ENCODE data around the gene CCDC80. TPM values are rescaled to one million over a fixed set of nuclear protein-coding genes. Genes with fewer than 3 reads are reported as not detected.
A peak's percentile ranks its signal among the peaks of the same experiment; 100 is the strongest.

CCDC80 gene
- total RNA-seq, 1 donor from 2014 or later, result 5.1 TPM

DNA sequence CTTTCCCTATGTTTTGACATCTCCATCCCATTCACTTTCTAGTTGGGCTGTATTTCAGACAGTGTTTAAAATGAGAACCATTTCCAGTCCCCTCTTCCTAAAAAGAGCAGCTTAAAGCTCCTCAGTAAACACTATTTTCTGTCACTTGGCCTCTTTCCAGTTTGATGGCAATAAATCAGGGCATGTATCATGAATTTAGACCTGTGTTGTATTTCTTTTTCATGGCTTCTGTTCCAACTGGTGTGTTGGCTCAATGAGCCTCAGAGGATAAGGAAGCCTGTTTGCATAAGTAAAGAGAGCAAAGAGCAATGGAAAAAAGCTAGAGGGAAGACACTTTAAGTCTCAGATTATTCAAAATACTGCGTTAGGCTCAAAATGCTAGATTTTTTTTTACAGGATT, 7.2 kb downstream of the CCDC80 start:
- no peak for DNase-seq

DNA sequence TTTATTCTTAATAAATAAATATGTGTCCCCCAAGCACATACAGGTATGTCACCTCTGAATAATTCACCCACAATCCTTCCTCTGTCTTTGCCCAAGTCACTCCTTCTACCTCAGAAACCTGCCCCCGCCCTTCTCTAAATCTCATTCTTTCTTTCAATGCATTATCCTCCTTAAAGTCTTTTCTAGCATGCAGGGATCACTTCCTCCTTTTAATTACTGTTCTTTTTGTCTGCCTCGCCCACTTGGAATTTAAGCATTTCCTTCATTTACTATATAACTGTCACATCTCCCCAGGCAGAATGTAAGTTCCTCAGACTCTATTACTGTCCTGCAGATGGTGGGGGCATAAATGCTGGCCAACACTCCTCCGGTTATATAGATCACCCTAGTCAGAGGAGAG, 7.8 kb downstream of the CCDC80 start:
- no peak for DNase-seq

DNA sequence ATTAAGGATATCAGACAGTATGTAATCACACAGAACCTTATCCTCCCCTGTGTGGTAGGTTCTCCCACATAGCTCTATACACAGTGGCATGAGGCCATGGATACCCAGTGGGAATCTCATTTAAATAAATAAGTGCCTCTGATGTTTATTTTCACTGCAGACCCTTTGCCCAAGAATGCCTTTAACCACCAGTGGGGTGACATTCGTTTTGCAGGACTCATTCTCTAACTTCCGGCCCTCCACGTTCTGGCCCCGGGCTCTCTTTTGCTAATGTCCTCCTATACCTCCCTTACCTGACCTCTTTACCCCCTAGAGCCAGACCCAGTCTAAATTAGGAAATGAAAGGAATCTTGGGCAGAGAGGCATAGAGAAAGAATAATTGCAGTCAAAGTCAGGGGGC, 8.3 kb downstream of the CCDC80 start:
- DNase-seq, result no peak

DNA sequence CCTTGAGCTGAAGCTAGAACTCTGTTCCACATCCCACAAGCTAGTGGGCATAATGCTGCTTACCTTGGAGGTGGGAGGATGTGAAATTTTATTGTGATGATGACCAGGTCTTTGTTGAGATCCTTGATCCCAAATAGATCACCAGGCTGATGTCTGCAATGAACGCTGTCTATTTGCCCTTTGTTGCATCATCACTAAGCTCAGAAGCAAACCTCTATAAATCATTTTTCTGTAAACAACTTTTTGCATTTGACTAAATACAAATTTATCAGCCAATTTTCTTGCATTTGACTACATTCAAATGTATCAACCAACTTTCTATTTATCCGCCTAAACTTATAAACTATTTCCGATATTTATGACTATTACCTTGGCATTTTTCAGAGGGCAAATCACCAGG, 9.7 kb downstream of the CCDC80 start:
- DNase-seq, result no peak

DNA sequence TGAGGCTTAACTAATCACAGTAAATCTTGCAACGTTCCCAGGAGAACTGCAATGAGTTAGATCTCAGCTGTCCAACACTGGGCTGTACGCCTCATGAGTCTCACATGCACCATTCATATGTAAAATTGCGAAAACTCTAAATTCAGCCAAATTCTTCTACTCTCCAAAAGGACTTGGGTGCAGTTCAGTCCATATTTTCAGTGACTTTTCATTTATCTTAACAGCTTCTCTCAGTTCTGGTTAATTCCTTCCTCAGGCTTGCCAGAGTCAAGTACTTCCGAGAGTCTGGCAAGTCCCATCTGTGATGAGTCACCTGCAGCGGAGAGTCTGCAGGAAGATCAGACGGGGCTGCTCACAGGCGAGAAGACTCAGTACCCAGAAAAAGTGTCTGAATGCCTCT, 11.5 kb downstream of the CCDC80 start:
- DNase-seq, result peak; percentile 44

DNA sequence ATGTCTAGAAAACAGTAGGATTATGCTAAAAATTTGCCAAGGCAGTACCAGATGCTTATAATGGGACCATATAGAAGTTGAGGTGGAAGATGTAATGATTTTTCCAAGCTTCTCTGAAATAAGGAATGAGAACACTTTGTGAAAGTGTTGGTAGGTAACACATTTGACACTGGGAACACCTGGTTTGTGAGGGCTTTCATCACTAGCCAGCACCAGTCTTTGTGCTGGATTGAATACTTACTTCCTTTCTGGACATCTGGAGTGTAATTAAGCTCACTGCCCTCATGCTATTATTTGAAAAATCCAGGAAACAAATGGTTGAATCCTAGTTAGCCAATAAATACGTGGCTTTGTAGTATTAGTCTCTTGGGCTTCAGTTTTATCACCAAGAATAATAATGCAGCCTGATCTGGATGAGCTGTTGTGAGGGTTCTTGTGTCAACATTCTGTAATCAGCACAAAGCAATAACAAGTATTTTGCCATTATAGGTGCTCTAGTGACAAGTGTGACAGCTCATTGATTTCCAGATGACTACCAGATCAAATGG, 12.9 kb downstream of the CCDC80 start:
- no peak for DNase-seq

DNA sequence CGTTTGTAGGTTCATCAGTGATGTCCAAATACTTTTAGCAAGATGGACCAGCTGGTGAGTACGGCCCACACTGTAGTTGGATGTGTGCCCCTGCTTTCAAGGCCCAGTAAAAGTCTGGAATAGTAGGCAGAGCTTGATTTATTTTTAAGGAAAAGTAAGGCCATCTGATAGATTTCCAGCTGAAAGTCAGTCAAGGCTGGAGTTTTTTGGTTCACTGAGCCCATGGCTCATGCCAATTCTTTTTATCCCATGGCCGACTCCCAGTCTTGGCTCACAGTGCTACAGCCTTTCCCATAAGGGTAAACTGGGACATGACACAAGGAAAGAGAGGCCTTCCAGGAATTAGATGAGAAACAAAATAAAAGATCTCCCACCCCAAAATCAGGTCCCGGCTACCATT, 13.5 kb downstream of the CCDC80 start:
- DNase-seq, result no peak

DNA sequence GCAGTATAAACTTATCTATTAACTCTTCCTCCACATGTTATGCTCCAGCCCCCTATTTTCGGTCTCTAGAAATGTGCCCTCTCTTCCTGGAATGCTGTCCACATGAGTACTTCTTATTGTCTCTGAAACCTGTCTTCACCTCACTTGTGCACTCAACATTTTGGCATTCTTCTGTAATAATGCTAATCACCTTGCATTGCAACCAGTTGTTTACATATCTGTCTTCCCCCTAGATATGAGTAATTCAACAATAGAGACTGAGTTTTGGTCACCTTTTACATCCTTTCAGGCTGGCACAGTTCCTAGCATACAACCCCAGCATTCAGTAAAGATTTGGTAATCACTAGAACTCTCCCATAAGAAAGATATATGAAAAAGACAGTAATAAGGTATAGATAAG, 17.2 kb downstream of the CCDC80 start:
- DNase-seq, result no peak

DNA sequence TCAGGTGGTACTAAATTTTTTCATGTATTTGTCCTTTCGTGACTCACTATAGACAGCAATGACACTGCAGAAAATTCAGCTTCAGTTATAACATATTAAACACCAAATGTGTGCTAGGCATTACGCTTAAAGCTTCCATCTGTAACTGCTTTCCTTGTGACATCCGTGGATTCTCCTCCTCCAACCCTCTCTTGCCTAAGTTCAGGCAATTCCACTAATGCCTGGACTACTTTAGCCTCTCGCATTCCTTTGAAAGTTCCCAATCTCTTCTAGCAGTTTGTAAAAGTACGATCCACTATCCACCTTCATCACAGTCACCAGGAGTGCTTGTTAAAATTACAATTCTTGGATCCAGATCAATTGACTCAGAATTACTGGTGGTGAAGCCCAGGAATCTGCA, 17.7 kb downstream of the CCDC80 start:
- DNase-seq, result no peak

DNA sequence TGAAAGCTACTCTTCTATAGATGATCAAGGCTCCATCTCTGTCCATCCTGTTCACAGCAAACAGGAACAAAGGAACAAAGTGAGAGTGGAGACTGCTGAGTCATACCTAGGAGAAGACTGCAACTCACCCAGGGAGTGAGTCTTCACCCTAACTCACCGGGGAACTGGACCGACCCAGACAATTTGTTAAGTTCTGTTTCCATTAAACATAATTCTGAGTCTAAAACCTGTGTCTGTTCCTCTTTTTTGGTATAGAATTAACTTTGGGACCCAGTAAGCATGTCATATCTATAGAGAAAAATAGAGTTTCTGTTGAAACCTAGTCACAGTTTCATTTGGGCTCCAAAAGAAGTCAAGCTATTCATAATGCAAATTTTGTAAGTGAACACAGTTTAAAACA, 21.6 kb downstream of the CCDC80 start:
- DNase-seq, result no peak

DNA sequence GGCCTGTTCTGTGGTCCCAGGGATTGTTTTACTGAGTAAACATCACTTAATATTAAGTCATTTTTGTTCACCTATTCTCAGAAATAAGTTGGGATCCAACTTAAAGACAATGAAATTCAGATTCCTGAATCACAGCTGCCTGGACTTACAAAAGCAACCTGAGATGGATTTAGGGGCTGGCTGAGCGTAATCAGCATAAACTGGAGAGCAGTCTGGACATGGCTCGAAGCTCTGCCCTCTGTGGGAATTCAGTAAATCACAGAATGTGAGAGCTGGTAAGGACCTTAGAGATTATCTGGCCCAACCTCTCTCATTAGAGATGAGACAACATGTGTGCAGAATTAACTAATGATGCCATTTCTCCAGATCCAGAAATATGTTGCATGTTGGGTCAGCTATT, 23.7 kb downstream of the CCDC80 start:
- no peak for DNase-seq

DNA sequence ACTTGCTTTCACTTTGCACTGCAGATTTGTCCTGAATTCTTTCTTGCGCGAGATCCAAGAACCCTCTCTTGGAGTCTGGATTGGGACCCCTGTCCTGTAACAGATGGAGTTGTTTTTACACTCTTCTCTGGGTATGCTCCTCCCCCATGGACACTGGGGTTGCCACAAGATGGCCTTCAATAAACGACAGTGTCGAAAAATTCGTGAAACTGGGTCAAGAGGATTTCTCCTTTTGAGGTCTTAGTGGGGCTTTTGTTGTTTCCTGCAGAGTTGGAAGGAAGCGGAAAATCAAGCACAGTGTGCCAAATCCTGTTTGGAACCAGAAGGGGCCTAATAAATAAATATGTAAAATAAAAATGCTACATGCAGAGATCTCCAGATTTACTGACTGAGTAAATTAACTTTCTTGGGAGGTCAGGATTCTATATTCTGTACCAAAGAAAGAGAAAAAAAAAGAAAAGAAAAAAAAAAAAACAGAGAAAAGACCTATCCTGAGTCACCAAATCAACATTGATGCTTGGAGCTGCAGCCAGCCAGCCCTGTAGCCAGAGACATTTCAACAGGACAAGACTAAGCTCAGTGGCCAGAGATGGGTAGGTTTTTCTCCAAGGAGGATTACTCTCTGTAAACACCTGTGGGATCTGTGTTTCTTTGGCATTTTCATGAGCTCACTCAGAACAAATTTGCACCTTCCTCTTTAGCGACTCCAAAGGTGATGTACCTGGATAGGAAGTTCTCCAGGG, 24.8 kb downstream of the CCDC80 start:
- DNase-seq, result no peak

DNA sequence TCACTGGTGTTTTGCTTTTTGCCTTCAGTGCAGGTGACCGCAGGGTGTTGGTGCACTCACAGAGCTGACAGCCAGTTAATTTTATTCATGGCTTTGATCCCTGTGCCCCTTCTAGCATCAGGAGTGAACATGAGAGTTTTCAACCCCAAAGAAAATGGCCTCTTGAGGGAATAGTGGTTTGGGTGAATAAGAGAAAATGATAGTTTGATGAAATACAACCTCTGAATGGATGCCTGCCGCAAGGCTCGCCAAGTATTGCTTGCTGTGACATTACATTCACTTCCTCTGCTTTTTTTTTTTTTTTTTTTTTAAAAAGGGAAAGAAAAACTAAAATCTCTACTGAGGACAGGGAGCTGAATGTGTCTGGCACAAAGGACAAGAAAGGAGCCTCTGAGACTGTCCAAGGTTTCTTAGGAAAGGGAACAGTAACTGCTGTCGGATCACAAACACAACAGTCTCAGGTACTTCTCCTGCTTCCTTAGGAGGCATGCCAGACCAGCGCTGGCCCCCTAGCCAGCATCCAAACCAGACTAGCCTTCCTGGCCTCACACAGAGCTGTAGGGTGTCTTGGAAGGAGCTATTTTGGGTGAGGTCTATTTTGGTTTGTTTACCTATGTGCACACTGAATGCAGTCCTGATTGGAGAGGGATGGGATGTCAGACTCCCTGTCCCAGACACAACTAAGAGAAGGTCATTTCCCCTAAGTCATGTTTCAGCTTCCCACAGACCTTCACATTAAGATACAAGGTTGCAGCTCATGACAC, 29.0 kb downstream of the CCDC80 start:
- no peak for DNase-seq

DNA sequence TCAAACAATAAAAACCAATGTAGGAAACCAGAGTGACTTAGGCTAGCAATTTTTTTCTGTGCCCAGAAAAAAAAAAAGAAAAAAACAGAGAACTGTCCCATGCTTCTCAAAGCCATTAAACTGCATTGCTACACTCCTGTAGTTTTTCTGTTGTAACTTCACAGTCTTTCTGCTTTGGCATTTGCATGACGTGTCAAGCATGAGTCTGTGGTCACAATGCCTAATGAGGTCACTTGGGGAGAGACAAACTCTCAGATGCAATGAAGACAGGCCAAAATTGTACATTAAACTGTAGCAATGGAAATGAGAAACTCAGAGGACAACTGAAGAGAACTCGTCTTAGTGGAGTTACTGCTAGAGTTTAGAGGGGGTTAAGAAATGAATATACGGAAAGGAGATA, 30.8 kb downstream of the CCDC80 start:
- no peak for DNase-seq

DNA sequence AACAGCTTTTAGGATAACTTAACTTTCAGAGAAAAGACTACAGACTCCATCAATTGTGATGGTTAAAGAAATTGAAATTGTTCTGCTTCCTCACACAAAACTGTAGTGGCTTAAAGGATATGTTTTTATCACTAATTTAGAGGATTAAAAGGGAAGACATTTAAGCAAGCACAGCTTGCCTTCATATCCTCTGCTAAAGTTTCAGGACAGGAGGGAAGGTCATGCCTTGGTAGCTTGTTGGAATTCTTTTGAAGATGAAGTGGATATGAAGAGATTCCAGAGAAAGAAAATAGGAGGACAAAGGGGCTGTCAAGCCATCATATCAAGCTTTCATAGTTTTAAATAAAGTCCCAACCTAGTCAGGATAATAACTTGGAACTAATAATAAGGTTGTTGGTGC, 33.1 kb downstream of the CCDC80 start:
- DNase-seq, result no peak

DNA sequence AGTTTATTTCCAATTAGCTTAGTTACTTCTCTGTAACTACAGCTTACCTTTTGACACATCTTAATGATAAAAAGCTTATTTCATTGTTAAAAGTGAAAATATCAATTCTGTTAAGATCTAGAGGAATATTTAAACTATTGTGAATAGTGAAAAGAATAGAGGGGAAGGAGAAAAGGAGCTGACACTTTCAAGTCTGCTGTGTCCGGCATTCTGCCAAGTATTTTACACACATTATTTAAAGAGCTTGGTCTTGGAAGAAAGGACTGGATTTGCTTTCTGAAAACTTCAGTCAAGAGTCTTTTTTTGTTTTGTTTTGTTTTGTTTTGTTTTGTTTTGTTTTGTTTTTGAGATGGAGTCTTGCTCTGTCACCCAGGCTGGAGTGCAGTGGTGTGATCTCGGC, 34.8 kb downstream of the CCDC80 start:
- no peak for DNase-seq

DNA sequence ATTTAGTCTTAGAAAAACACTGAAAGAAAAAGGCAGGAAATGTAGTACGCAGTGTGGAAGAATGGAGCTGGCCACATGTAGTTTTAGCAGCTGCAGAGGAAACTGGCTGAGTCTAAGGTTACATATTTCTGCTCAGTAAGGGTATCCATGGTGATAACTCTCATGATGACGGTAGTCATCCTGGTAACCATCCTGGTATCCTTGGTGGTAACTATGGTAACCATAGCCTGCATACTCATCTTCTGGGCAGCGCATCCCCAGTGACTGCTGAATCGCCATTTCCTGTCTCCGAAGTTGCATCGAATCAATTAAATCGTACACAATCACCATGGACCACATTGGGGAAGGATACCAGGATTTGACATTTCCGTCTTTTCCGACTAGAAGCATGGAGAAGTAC, 35.7 kb downstream of the CCDC80 start:
- peak; percentile 20 for DNase-seq

DNA sequence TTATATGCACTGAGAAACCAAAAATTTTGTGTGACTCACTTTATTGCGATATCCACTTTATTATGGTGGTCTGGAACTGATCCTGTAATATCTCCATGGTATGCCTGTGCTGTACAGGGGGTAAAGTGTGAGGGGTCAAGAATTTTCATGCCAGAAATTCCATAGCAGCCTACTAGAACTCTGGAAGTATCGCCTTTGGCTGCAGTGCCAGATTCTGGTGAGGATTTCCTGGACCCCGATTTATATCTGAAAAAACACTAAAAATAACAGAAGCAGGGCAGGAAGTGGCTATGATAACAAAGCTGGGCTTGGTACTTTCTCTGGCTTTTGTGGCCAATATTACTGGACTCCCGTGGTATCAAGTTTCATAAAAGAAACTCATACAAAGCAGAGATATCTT, 36.4 kb downstream of the CCDC80 start:
- no peak for DNase-seq

DNA sequence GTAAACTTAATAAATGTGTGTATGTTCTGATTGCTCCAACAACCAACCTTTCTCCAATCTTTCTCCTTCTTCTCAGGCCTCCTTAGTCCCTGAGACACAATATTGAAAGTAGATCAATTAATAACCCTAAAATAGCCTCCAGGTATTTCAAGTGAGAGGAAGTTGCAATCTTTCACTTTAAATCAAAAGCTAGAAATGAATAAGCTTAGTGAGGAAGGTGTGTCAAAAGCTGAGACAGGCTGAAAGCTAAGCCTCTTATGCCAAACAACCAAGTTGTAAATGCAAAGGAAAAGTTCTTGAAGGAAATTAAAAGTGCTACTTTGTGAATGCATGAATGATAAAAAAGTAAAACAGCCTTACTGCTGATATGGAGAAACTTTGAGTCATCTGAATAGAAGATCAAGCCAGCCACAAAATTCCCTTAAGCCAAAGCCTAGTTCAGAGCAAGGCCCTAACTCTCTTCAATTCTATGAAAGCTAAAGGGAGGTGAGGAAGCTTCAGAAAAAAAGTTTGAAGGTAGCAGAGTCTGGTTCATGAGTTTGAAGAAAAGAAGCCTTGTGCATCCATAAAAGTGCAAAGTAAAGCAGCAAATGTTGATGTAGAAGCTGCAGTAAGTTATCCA, 38.6 kb downstream of the CCDC80 start:
- no peak for DNase-seq

DNA sequence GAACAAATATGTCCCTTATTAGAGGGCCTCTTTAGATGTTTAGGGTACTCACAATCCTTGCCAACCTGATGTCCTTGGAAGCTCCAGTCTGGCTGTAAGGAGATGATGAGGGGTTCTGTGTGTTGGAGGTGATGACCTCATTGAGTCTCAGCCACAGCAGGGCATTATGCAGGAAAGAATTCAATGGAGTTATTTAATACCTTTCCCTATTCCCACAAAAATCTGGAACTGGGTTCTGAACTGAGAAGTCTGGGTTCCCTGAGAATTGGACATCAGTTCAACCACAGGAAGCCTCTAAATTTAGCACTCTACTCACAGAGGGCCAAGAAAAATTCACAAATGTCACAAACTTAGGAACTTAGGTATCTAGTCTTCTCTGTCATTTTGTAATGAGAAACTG, 42.2 kb downstream of the CCDC80 start:
- no peak for DNase-seq

DNA sequence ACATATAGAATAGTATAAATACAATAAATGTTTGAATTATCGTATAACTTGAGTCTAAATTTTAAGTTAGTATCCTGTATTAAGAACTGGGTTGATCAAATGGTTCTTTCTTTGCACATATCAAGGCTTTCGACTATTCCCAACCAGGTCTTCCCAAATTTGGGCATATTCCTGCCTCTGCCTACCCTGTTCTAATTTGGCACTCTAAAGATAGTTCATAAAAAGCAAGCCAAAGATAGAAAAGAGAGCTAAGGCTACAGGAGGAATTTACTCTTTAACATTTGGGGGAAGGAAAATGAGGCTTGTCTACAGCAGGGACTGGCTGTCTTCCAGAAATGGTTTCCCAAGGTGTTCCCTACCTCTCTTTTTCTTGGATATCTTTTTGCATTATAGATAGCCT, 43.0 kb downstream of the CCDC80 start:
- DNase-seq, result no peak

DNA sequence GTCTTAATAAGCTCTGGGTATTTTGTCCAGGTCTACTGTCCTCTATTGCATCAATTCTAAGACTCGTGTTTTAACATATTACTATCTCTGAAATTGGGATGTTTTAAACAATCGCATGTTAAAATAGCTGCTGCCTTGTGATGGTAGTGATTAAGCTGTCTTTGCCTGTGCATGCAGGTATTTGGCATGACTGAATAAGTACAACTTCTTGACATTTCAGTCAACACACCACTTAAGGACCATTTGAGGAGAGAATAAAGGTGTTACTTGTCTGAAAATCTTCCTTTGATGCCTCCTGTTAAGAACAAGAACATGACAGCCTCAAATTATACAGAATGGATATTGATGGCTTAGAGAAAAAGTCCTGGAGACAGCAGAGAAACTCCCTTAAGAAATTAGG, 46.1 kb downstream of the CCDC80 start:
- no peak for DNase-seq

DNA sequence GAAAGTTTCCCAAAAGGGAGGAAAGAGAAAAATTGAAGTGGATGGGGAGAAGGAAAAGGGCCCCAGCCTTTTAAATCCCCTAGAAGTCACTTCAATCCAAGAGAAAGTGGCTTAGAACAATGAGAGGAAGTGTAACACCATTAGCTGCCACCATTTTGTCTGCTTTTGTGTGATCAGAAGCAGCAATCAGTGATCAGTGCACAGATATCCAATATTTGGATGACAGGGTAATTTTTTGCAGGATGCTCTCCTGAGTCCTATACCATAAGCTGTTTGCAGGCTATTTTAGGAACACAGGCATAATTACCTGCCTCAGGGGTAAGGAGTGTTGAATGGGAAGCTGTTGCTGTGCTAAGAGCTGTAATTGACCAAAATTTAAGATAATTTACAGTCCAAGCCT, 47.7 kb downstream of the CCDC80 start:
- DNase-seq, result no peak

DNA sequence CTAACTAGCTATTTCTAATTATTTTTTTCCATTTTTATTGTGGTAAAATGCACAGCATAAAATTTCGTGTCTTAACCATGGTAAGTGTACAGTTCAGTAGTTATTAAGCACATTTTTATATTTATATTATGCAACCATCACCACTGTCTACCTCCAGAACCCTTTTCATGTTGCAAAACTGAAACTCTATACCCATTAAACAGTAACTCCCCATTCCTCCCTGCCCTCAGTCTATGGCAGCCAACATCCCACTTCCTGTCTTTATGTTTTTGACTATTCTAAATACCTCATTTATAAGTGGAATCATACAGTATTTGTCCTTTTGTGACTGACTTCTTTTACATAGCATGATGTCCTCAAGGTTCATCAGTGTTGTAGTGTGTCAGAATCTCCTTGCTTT, 53.6 kb downstream of the CCDC80 start:
- no peak for DNase-seq

Measured in occipital lobe (tissue), 2 donors.